ENCODE measurements around the gene PLPP4.

PLPP4 gene

DNA sequence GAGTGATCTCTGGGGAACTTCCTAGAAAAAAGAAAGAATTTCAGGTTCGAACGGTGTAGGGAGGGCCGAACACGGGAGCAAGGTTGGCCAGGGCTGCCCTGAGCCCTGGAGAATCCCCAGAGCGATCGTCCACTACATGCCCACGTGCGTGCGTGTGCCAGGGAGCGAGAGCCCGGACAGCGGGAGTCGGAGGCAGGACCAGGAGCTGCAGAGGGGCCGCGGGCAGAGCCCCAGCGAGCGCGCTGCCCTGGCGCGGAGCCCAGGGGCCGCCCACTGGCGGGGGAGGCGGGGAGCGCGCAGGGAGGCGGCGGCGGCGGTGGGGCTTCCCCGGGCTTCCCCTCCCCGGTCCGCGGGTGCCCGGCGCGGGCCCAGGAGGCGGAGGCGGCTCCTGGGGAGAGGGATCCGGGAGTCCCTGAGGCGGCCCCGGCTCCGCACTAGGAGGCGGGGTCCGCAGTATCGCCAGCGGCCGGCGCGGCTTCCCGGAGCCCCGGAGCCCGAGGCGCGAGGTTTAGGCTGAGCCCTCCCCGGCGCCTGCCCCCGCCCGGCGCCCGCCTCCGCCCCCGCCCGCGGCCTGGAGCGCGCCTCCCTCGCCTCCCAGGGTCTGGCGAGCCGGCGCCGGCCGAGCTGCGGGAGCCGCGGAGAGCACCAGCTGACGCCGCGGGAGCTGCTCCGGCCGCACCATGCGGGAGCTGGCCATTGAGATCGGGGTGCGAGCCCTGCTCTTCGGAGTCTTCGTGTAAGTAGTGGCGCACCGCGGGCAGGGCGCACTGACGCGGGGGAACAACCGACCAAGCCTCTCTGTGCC lies at the start of gene PLPP4:
Gene PLPP4 (plus strand): TSS at position 602 of the 805 bp plus-strand sequence. CDS start 79 bp downstream, at position 681.
- in situ Hi-C loops (cut with HindIII; ENCODE audit: low sequenced_read_pairs), result no loop called here

DNA sequence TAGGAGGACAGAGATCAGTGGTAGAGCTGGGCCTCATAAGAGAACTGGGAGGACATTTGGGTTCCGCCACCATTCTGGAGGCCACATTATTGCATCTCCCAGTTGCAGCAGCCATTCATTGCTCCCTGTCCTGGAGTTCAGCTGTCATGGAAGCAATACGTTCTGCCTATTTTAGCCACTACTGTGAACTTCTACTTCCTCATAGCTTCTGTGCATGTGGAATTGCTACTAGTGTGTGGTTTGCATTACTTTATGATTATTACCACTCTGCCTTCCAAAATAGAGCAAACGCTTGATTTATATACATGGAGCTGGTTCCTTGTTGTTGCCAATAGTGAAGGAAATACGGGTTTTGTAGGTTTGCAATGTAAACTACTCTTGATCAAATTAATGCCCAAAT lies 47.2 kb upstream of the PLPP4 start:
- in situ Hi-C loops (cut with HindIII; ENCODE audit: low sequenced_read_pairs), result no loop called here

DNA sequence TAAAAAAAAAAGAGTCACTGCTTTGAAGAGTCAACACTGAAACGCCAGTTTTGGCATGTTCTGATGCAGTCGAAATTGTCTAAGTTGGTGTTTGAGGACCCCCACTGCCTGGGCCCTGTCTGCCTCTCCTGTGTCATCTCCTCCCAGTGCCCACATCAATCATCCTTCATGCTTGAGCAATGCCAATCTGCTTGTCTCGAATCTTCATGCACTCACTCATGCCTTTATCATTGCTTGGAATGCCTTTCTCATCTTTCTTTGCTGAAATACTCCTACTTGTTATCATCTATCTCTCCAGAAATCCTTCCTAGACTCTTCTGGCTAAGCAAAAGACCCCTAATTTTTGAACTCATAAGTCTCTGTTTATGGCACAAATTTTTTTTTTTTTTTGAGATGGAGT lies 42.1 kb upstream of the PLPP4 start:
- in situ Hi-C loops (cut with HindIII; ENCODE audit: low sequenced_read_pairs), result no loop called here

DNA sequence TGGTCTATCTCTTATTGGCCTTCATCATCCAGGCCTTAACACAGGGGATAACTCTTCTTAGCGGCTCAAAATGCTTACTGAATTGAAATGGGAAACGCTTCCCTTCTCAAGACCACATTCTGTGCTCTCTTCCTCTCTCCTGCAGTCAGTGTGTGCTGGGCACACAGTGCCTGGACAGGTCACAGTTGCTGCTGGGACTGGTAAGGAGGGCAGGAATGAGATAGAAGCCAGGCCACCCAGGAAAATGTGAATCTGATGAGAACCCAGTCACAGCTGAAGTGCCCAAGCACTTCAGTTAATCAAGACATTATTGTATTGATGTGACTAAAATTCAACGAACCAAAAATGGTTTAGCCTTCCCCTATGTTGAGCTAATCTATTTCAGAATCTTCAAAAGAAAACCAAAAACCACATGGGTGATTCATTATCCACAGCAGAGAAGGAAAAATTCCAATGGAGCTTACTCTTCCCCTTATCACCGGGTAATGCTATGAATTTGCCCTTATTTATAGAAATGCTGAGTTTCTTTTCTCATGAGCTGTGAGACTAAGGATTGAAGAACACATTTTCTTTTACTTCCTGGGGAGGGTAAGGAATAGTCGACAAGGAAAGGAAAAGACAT lies 41.2 kb upstream of the PLPP4 start:
- in situ Hi-C loops (cut with HindIII; ENCODE audit: low sequenced_read_pairs), result no loop called here

DNA sequence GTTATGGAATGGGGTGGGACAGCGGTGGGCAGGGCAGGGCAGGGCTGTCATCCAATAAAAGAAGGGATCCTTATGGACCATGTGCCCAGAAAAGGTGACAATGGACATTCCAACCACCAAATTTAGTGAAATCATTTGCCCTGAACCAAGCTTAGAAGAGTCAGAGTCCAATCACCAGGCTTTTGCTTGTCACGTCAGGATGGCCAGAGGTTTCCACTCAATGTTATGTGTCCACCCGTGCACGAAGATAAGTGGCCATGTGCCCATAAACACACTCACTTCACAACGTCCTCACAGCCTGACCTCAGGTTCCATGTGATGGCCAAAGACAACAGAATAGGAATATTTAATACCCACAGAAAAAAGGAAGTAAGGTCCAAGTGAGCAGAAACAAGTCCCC lies 36.6 kb upstream of the PLPP4 start:
- in situ Hi-C loops (cut with HindIII; ENCODE audit: low sequenced_read_pairs), result no loop called here

DNA sequence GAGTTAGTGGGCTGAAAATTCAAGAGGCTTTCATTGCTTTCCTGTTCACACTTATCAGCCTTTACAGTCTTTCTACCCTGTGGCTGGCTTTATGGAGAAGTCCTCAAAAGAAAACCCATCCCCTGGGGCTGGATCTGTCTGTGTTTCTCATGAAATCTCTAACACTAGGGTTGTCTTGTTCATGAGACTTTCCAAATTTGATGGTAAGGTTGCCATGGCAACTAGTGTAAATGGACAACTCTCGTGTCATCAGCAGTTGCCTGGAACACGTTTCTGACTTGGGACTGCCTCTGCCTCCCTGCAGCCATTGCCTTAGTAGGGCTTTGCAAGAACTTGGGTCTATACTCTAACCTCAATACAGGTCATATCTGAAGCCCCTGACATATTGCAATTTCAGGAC lies 35.8 kb upstream of the PLPP4 start:
- in situ Hi-C loops (cut with HindIII; ENCODE audit: low sequenced_read_pairs), result no loop called here

DNA sequence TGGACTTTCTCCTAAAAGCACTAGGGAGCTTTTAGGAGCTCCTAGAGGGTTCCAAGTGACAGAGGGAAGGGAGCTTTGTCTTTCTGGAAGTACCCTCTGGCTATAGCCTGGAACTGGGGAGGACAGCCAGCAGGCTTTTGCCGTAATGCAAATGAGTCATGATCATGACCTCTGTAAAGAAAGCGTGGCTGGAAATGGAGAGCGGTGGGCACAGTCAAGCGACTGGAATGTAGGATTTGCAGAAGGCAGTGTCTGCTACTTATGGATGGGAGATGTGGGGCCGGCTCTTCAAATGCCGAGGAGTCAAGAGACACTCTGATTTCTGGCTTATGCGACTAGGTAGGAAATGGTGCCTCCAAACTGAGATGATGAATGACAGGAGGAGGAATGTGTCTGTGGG lies 34.6 kb upstream of the PLPP4 start:
- in situ Hi-C loops (cut with HindIII; ENCODE audit: low sequenced_read_pairs), result no loop called here

DNA sequence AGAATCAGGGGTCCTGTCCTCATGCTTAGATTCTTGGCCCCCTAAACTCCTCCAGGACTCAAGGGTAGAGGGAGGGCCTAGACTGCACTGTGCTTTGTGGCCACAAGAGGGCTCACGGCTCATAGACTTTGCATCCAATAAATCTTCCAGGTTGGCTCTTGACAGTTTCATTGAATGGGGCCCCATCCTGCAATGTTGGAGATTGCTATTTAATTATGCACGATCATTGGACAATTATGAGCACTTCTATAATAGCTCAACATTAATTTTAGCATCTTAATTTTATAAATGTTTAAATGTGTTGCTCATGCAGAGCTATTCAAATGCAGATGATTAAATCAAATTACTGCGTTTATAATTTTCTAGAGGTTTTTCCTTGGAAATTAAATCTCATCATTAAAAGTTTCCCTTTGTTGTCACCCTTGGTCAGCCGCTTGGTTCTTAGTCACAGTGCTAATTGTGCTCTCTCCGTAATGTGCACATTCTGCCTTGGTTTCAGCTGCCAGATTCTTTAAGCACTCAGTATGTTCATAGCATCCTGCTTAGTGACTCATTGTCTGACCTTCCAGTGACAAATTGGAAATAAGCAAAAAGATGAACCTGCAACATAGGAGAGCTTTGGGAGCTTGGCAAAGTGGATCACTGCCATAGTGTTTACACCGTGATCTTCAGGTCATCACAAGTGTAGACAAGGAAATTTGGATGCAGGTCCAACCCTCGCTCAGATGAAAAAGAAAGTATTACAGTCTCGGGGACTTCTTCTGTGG lies 33.4 kb upstream of the PLPP4 start:
- in situ Hi-C loops (cut with HindIII; ENCODE audit: low sequenced_read_pairs), result no loop called here

DNA sequence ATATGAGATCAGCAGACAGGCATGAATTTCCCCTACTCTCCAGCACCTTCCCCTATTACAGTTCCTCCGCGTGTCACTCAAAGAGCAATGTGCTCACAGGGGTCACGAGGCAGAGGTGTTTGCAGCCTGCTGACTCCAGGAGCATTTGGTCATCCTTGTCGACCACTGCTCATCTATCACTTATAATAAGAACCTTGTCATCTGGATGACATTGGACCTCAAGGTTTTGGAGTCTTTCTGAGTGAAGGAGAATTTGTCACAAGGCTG lies 32.9 kb upstream of the PLPP4 start:
- in situ Hi-C loops (cut with HindIII; ENCODE audit: low sequenced_read_pairs), result no loop called here

DNA sequence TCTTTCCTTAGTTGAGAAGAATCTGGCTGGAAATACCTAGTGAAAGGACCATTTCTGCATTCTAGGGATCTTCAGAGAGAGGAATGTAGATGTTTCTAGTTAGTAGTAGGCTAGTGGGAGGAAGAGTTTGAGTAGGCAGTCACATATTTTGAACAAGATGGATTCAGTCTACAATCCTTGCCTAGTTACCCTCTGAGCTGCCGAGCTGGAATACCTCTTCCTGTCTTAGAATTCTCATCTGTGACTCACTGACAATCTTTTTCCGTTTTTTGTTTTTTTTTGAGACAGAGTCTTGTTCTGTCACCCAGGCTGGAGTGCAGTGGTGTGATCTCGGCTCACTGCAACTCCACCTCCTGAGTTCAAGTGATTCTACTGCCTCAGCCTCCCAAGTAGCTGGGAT lies 30.7 kb upstream of the PLPP4 start:
- in situ Hi-C loops (cut with HindIII; ENCODE audit: low sequenced_read_pairs), result no loop called here

DNA sequence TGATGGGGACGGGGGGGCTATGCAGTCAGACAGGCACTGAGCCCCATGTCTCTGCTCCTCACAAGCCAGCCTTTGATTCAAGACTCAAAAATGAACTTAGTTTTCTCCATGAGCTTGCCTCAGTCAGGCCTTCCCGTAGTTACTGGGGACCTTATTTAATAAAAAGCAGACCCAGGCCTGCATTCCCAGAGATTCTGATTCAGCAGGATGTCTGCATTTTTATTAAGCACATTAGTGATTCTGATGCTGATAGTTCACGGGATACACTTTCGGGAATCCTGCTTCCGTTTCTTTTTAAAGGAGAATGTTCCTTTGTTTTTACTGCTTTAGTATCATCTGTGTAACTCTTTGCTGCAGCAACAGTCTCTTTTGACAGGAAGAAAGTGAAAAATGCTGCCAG lies 28.3 kb upstream of the PLPP4 start:
- in situ Hi-C loops (cut with HindIII; ENCODE audit: low sequenced_read_pairs), result no loop called here

DNA sequence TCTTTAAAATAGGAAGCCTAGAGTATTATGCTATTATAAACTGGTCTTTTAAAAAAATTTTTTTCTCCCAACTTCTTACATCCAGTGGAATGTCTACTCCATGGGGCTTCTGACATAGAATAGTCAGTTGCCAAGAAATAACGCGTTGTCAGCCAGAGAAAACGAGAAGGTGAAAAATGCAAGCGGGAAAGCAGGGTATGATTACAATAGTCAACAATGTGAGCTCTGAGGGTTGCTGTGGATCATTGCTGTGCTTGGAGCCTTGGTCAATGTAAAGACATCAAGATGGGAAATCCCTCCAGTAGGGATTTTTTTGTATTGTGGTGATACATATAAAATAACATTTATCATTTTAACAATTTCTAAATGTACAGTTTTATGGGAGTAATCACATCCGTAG lies 27.6 kb upstream of the PLPP4 start:
- in situ Hi-C loops (cut with HindIII; ENCODE audit: low sequenced_read_pairs), result no loop called here

DNA sequence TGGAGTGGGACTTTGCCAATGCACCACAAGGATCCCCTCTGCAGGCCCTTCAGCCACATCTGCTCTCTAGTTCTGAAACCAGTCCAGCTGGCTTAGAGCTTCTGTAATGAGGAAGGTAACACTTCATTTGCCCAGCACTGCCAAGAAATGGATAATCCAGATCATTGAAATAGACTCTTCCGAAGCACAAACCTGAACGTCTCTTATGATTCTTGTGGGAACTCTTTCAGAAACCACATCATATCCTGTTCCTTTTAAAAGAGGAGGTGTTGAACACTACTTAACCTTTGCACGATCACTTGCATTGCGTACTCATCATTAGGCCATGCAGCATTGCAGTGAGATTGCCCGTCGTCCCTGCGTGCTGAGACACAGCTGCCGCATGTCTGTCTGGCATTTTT lies 25.8 kb upstream of the PLPP4 start:
- in situ Hi-C loops (cut with HindIII; ENCODE audit: low sequenced_read_pairs), result no loop called here

DNA sequence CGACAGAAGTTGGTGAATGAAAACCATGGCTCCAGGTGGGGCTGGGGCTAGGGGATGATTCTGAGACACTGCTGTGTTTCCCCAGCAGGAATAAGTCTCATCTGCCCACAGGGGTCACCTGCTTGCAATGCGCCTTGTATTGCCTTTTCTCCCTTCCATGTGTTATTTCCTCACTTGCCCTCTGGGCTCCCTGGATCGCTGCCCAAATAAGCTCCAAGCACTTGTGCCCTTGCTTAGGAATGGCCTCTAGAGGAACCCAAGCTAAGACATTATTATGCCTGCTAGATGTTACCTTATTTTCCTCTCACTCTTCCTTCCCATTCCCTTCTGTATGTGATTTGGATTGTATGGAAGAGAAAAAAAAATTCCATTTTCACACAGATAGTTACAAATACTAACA lies 24.8 kb upstream of the PLPP4 start:
- in situ Hi-C loops (cut with HindIII; ENCODE audit: low sequenced_read_pairs), result no loop called here

DNA sequence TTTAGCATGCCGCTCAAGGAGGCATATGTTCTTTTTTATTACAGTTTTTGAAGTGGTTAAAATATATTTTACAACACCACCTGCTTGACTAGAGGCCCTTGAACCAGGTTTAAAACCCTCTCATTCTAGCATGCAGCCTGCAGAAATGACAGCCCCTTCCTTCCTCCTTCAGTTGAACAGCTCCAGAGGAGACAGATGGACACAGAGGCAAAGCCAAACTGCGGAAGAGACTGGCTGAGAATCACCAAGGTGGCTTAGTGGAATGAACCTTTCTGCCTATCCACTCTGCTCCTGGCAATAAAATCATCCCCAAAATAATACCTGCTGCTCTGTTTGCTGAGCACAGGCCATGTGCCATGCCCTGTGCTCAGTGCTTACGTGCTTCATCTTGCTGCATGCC lies 23.9 kb upstream of the PLPP4 start:
- in situ Hi-C loops (cut with HindIII; ENCODE audit: low sequenced_read_pairs), result no loop called here

DNA sequence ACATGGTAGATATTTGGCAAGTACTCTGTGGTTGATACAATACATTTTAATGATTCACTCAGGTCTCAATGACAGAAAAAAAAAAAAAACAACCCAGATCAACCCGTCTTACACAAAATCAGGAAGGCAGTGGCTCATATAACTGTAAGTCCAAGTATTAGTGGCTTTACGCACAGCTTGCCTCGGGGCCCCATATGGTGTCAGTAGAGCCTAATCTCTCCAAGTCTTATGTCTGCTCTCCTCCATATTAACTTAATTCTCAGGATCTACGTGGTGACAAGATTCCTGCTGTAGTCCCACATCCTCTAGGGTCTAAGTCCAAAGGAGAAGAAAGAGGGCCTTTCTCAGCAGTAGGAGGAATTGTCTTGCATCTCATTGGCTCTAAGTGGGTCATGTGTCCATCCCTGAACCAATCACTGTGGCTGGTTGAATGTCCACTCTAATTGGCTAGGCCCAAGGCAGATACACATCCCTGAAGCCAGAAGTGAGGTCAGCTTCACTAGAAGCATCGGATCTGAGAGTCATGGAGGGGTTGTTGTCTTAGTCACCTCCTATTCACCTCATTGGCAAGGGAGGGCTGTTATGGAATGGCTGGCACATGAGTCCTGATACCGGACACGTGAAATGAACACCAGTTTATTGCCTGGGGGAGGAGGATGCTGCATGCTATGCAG lies 20.5 kb upstream of the PLPP4 start:
- in situ Hi-C loops (cut with HindIII; ENCODE audit: low sequenced_read_pairs), result no loop called here

DNA sequence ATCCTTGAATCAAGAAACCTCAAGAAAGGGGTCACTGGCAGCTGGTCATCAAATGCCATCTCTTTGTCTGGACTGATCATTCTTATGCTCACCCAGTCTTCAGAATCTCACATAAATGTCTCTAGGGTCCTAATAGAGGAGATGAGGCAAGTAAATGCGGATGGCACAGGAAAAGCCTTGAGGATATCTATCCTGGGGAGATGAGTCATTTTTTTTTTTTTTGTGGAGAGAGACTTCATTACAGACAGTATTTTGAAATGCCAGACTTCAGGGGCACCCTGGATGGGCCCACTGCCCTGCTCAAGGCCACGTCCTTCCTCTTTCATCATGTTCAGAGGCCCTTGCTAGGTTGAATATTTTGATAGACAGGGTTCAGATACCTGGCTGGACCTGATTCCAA lies 19.5 kb upstream of the PLPP4 start:
- in situ Hi-C loops (cut with HindIII; ENCODE audit: low sequenced_read_pairs), result no loop called here

DNA sequence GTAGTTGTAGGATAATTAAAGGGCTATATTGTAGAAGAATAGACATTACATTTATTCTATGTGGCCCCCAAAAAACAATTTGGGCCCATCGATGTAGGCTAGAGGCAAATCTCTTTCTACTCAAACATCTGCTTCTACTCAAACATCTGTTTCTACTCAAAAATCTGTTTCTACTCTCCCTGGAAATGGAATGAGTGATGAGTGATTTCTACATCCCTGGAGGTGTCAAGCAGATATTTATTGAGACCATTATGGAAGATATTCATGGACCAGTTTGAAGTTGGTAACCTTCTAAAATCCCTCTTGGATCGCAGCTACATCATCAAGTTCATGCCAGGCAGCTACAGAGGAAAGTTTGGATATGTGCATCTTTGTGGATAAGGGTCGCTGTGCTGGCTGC lies 5.1 kb upstream of the PLPP4 start:
- in situ Hi-C loops (cut with HindIII; ENCODE audit: low sequenced_read_pairs), result no loop called here

DNA sequence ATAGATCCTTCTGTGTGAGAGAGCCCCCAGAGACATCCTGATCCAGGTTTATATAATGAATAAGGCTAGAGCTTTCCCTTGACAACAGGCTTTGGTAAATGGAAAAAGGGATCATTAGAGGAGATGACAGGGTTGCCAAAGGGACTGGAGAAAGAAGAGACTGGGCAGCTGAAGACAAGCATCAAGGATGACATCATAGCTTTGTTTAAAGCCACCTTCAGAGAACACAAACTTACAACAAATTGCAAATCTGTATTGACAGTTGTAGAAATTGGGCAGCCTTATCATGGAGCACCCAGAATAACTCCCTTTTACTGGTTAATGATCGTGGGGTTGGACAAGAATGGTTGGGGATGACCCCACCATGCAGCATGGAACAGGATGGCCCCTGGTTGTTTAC lies 3.7 kb upstream of the PLPP4 start:
- in situ Hi-C loops (cut with HindIII; ENCODE audit: low sequenced_read_pairs), result no loop called here

DNA sequence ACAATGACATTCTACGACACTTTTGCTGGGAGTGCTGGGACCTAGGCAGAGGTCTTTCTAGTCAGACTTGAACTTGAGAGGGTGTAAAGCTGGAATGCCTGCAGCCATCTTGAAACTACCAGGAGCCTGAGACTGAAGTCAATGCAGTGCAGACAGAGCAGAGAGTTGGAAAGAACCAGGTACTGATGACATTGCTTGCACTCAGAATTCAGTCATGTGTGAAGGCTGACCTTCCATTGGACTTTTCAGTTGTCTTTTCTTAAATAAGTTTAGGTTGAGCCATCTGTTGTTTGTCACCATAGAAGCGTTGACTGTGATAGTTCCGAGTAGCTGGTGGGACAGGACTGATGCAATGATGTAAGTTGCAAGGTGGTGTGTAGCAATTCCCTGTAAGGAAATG lies 3.1 kb upstream of the PLPP4 start:
- in situ Hi-C loops (cut with HindIII; ENCODE audit: low sequenced_read_pairs), result no loop called here

DNA sequence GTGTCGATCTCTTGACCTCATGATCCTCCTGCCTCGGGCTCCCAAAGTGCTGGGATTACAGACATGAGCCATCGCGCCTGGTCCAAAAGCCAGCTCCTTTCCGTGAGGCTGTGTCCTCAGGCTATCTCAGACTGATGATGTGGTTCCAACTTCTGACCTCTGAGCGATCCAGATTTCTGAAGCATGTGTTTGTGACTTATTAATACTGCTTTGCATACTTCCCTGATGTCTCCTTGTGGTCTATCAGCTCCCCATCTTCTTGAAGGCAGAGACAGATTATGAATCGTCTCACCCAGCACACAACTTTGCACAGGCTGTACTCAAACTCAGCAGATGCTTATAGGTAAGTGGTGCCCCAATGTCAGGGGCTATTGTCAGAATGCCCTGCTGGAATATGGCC lies 2.0 kb upstream of the PLPP4 start:
- in situ Hi-C loops (cut with HindIII; ENCODE audit: low sequenced_read_pairs), result no loop called here

DNA sequence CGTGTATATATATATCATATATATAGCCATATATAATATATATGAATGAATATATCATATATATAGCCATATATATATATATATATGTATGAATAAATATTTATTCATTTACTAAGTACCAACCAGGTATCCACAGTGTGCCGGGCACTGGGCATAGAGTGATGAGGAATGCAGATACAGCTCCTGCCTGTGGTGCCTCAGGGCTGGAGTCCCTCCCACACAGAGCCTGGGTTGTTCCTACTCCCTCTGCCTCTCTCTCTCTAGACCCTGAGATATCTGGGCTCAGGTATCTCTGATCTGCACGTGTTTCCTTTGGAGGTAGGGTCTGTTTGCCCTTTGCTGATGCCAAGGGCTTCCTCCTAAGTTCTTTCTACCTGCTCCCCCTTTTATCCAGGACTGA lies 1.4 kb upstream of the PLPP4 start:
- in situ Hi-C loops (cut with HindIII; ENCODE audit: low sequenced_read_pairs), result no loop called here

Data from DLD1 (cell line).